ENCODE measurements around the gene TIMMDC1. TPM values are rescaled to one million over a fixed set of nuclear protein-coding genes. Genes with fewer than 3 reads are reported as not detected.
A peak's percentile ranks its signal among the peaks of the same experiment; 100 is the strongest.
"Not testable (repeated sequence)": the region's sequence is repeated elsewhere in the genome, so short reads cannot be mapped to it uniquely, and the experiment has no call there.

TIMMDC1 gene
- polyA plus RNA-seq, 1 of the 3 experiments (the other 2 are of a cell fraction), result 128 TPM

DNA sequence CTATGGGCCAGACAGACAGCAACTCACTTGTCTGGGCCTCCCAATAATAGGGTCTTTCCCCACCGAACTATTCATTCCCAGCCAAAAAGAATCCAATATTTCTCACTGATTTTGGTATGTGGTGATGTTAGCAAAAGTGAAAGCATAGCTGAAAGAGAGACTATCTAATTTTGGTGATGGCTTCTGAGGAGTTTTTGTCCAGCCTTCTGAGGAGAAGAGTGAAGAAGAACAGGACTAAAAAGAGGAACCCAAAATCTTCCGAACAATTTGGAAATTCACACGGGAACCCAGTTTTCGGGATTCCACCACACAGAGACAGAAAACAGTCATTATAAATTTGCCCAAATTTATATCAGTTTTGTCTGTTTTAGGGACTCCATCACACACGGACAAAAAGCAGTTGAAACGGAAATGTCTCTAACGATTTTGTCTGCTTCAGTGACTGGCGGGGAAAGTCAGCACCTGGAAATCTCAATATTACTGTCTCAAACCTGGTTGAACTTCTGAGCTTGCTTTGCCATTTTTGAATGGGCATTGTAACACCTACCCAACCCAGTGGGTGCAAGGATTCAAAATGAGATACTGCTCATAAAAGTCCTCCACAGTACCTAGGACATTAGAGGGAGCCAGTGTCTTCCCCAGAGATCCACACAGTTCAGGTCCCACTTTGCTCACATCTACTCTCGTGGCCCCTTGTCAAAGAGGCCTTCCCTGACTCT is 52.0 kb downstream of the TIMMDC1 start (continued):
- TF ChIP-seq USF1 (IDR thresholded peaks at IDR 0.05; ENCODE audit: borderline replicate concordance, low read depth), result no peak
- TF ChIP-seq, protein P1, sequence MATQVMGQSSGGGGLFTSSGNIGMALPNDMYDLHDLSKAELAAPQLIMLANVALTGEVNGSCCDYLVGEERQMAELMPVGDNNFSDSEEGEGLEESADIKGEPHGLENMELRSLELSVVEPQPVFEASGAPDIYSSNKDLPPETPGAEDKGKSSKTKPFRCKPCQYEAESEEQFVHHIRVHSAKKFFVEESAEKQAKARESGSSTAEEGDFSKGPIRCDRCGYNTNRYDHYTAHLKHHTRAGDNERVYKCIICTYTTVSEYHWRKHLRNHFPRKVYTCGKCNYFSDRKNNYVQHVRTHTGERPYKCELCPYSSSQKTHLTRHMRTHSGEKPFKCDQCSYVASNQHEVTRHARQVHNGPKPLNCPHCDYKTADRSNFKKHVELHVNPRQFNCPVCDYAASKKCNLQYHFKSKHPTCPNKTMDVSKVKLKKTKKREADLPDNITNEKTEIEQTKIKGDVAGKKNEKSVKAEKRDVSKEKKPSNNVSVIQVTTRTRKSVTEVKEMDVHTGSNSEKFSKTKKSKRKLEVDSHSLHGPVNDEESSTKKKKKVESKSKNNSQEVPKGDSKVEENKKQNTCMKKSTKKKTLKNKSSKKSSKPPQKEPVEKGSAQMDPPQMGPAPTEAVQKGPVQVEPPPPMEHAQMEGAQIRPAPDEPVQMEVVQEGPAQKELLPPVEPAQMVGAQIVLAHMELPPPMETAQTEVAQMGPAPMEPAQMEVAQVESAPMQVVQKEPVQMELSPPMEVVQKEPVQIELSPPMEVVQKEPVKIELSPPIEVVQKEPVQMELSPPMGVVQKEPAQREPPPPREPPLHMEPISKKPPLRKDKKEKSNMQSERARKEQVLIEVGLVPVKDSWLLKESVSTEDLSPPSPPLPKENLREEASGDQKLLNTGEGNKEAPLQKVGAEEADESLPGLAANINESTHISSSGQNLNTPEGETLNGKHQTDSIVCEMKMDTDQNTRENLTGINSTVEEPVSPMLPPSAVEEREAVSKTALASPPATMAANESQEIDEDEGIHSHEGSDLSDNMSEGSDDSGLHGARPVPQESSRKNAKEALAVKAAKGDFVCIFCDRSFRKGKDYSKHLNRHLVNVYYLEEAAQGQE (IDR thresholded peaks at IDR 0.05; ENCODE audit: low read depth, low read length), result no peak
- no peak for TF ChIP-seq NRF1 (IDR thresholded peaks at IDR 0.05; ENCODE audit: low read depth, low read length)

- CTCF ChIA-PET, result no interaction called here
- H3K79me2 ChIP-seq (ENCODE audit: insufficient read depth), result no peaks in the 10 kb centered on the region
These were observed 53.3 kb downstream of the TIMMDC1 start for GRCh38 chr3:119551598-119551997.

DNA sequence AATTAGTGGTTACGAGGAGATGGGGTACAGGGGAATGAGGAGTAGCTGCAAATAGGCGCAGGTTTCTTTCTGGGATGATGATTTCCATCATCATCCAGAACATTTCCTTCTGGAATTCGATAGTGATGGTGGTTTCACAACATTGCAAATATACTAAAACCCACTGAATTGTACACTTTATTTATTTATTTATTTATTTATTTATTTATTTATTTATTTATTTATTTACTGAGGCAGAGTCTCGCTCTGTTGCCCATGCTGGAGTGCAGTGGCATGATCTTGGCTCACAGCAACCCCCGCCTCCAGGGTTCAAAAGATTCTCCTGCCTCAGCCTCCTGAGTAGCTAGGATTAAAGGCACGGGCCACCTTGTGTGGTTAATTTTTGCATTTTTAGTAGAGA is 54.6 kb downstream of the TIMMDC1 start:
- H4K20me1 ChIP-seq (ENCODE audit: insufficient read depth); DNase-seq; H3K79me2 ChIP-seq (ENCODE audit: insufficient read depth); H2AFZ ChIP-seq (ENCODE audit: low read depth); H3K4me2 ChIP-seq; H3K9me2 ChIP-seq; CTCF ChIA-PET; H3K27me3 ChIP-seq (ENCODE audit: insufficient read depth); H3K27ac ChIP-seq (ENCODE audit: low read depth in 2 of 2, low read length in 1 of 2); H3K4me1 ChIP-seq (ENCODE audit: control insufficient read depth in 1 of 2, insufficient read depth in 2 of 2, low read depth in 1 of 2, low read length in 1 of 2); H3K9ac ChIP-seq; H3F3A ChIP-seq (replicated peaks; ENCODE audit: insufficient read depth); POLR2A ChIA-PET; H3K9me3 ChIP-seq; H3K4me3 ChIP-seq (ENCODE audit: low read depth in 2 of 2, low read length in 1 of 2); H3K36me3 ChIP-seq (replicated peaks in 1 of 2; ENCODE audit: control insufficient read depth in 1 of 2, insufficient read depth in 2 of 2, low read length in 1 of 2): not testable (repeated sequence)
- whole genome bisulfite sequencing (ENCODE audit: low lambda C conversion rate), result 91% methylated on average over 5 of the region's 6 CpGs

More at GRCh38 chr3:119551598-119551997, 53.3 kb downstream of the TIMMDC1 start:
- Histone ChIP-seq H3K9me2 (no peaks in the 10 kb centered on the region), H3K4me3 (ENCODE audit: low read depth in 2 of 2, low read length in 1 of 2) (no peak overlapping the region), H2AFZ (ENCODE audit: low read depth) (no peak overlapping the region), H3K36me3 (replicated peaks in 1 of 2; ENCODE audit: control insufficient read depth in 1 of 2, insufficient read depth in 2 of 2, low read length in 1 of 2) (no peaks in the 10 kb centered on the region), H4K20me1 (ENCODE audit: insufficient read depth) (no peaks in the 10 kb centered on the region), H3K9ac (no peak overlapping the region), H3K27ac (ENCODE audit: low read depth in 2 of 2, low read length in 1 of 2) (no peak overlapping the region), H3K9me3 (no peaks in the 10 kb centered on the region), H3F3A (replicated peaks; ENCODE audit: insufficient read depth) (no peaks in the 10 kb centered on the region), H3K4me2 (no peak overlapping the region), H3K4me1 (ENCODE audit: control insufficient read depth in 1 of 2, insufficient read depth in 2 of 2, low read depth in 1 of 2, low read length in 1 of 2) (no peaks in the 10 kb centered on the region; a peak in 1 of 4 replicates), H3K27me3 (ENCODE audit: insufficient read depth) (no peaks in the 10 kb centered on the region)
- POLR2A ChIA-PET, result no interaction called here
- TF ChIP-seq EP300 (IDR thresholded peaks at IDR 0.05; ENCODE audit: borderline replicate concordance in 1 of 2, low read depth in 1 of 2, low read length in 1 of 2), result peak in 1 of 2 experiments; percentile 39; a peak in 1 of 4 replicates
- no peak for TF ChIP-seq SIN3A (IDR thresholded peaks at IDR 0.05; ENCODE audit: borderline replicate concordance, low read depth, low read length)
- TF ChIP-seq CTCF (IDR thresholded peaks at IDR 0.05), result no peak
- peak; percentile 39; the same call in 1 of the 2 replicates for TF ChIP-seq GATA2 (CRISPR knock-in tag; IDR thresholded peaks at IDR 0.05)
- TF ChIP-seq EZH2phosphoT487 (IDR thresholded peaks at IDR 0.05; ENCODE audit: borderline replicate concordance, low read depth), result no peak
- DNase-seq, result peak; percentile 47
- WGBS (ENCODE audit: low lambda C conversion rate), result 65% methylated on average over 5 of the region's 5 CpGs
